ENCODE results near the gene SOD1.

Gene SOD1

DNA sequence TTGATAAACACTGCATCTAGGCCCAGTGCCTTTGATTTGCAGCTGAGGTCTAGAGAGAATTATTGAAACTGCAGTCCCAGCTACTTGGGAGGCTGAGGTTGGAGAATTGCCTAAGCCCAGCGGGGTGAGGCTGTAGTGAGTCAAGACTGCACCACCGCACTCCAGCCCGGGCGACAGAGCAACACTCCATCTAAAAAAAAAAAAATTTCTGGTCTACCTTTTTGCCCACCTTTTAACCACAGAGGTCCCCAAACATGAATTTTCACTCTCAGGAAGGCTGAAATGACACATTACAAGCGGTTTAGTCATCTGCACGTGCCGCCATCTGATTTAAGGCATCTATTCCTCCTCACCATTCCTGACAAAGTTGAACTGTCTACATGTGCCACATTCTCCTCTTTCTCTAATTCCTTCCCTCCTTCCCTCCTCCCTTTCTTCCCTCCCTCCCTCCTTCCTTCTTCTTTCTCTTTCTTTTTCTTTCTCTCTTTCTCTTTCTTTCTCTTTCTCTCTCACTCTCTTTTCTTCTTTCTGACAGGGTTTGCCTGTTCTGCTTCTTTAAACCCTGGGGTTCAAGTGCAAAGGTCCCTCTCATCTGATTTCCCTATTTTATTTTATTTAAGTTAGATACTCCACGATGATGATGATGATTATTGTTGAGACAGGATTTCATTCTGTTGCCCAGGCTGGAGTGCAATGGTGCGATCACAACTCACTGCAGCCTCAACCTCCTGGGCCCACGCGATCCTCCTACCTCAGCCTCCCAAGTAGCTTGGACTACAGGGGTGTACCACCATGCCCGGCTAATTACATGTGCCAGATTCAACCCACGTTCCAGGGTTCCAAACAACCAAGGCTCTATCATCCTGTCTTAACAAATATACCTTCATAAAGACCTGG is 3.0 kb upstream of the SOD1 start:
- TF ChIP-seq, protein P1, sequence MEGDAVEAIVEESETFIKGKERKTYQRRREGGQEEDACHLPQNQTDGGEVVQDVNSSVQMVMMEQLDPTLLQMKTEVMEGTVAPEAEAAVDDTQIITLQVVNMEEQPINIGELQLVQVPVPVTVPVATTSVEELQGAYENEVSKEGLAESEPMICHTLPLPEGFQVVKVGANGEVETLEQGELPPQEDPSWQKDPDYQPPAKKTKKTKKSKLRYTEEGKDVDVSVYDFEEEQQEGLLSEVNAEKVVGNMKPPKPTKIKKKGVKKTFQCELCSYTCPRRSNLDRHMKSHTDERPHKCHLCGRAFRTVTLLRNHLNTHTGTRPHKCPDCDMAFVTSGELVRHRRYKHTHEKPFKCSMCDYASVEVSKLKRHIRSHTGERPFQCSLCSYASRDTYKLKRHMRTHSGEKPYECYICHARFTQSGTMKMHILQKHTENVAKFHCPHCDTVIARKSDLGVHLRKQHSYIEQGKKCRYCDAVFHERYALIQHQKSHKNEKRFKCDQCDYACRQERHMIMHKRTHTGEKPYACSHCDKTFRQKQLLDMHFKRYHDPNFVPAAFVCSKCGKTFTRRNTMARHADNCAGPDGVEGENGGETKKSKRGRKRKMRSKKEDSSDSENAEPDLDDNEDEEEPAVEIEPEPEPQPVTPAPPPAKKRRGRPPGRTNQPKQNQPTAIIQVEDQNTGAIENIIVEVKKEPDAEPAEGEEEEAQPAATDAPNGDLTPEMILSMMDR (IDR thresholded peaks at IDR 0.05; ENCODE audit: extremely low read depth, insufficient read depth, missing control alignments): no peak
- in situ Hi-C loops (cut with MboI; ENCODE audit: low pct_unique_long_range_greater_than_20kb, low sequenced_read_pairs, unreplicated experiment): no loop called here
- no peak for DNase-seq (ENCODE audit: low spot score)

DNA sequence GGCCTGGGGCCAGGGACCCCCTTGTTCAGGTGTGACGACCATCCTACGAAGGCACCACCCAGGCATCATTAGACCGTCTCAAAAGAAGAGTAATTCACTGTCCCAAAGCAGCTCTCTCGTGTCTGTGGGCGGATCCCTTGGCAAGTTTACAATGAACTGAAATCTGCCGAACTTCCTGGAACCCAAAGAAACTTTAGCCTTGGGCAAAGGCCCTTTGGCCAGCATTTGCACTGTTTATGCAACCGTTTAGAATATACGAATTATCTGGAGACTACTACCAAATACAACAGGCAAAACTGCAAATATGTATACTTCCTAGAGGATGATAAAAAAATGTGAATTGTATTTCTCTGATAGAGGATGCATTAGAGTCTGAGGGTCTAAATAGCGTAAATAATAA is 1.4 kb upstream of the SOD1 start:
- DNase-seq (ENCODE audit: low spot score): no peak
- in situ Hi-C loops (cut with MboI; ENCODE audit: low pct_unique_long_range_greater_than_20kb, low sequenced_read_pairs, unreplicated experiment): no loop called here
- TF ChIP-seq, protein P1 (IDR thresholded peaks at IDR 0.05; ENCODE audit: extremely low read depth, insufficient read depth, missing control alignments): no peak

DNA sequence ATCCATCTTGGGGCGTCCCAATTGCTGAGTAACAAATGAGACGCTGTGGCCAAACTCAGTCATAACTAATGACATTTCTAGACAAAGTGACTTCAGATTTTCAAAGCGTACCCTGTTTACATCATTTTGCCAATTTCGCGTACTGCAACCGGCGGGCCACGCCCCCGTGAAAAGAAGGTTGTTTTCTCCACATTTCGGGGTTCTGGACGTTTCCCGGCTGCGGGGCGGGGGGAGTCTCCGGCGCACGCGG is 282 bp upstream of the SOD1 start:
- in situ Hi-C loops (cut with MboI; ENCODE audit: low pct_unique_long_range_greater_than_20kb, low sequenced_read_pairs, unreplicated experiment): no loop called here
- TF ChIP-seq, protein P1 (IDR thresholded peaks at IDR 0.05; ENCODE audit: extremely low read depth, insufficient read depth, missing control alignments): no peak
- DNase-seq (ENCODE audit: low spot score): no peak

- in situ Hi-C loops (cut with MboI; ENCODE audit: low pct_unique_long_range_greater_than_20kb, low sequenced_read_pairs, unreplicated experiment): no loop called here
- TF ChIP-seq, protein P1 (IDR thresholded peaks at IDR 0.05; ENCODE audit: extremely low read depth, insufficient read depth, missing control alignments): no peak
- no peak for DNase-seq (ENCODE audit: low spot score)
These were observed 719 bp downstream of the SOD1 start for GRCh38 chr21:31660259-31660565.

DNA sequence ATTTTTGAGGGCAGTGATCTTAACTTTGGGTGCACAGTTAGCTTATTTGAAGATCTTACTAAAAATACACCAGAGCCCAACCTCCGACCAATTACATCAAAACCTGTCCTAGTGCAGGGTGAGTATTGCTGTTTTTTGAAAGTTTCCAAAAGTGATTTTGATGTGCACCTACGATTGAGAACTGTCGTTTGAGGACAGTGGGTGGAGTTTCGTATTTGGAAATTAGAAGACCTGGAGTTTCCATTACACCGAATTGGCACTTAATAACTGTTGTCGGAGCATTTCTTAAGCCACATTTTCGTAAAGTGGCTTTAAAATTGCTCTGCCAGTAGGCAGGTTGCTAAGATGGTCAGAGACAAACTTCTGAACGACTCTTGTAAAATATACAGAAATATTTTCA is 1.1 kb downstream of the SOD1 start:
- TF ChIP-seq, protein P1 (IDR thresholded peaks at IDR 0.05; ENCODE audit: extremely low read depth, insufficient read depth, missing control alignments): no peak
- in situ Hi-C loops (cut with MboI; ENCODE audit: low pct_unique_long_range_greater_than_20kb, low sequenced_read_pairs, unreplicated experiment): no loop called here
- no peak for DNase-seq (ENCODE audit: low spot score)

DNA sequence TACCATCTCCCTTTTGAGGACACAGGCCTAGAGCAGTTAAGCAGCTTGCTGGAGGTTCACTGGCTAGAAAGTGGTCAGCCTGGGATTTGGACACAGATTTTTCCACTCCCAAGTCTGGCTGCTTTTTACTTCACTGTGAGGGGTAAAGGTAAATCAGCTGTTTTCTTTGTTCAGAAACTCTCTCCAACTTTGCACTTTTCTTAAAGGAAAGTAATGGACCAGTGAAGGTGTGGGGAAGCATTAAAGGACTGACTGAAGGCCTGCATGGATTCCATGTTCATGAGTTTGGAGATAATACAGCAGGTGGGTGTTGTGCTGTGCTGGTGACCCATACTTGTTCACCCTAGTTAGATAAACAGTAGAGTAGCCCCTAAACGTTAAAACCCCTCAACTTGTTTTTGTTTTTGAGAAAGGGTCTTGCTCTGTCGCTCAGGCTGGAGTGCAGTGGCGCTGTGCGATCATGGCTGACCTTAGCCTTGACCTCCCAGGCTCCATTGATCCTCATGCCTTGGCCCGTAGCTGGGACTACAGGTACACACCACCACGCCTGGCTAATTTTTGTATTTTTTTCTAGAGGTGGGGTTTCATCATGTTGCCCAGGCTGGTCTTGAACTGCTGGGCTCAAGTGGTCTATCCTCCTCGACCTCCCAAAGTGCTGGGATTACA is 4.2 kb downstream of the SOD1 start:
- in situ Hi-C loops (cut with MboI; ENCODE audit: low pct_unique_long_range_greater_than_20kb, low sequenced_read_pairs, unreplicated experiment): no loop called here
- TF ChIP-seq, protein P1 (IDR thresholded peaks at IDR 0.05; ENCODE audit: extremely low read depth, insufficient read depth, missing control alignments): no peak
- DNase-seq (ENCODE audit: low spot score): no peak

Measured in GM13977 (cell line).